ENCODE measurements around the gene DNAJB5. TPM values are rescaled to one million over a fixed set of nuclear protein-coding genes. Genes with fewer than 3 reads are reported as not detected.

DNAJB5 gene
- total RNA-seq, 1 experiment from 2014 or later: 13.0 TPM

DNA sequence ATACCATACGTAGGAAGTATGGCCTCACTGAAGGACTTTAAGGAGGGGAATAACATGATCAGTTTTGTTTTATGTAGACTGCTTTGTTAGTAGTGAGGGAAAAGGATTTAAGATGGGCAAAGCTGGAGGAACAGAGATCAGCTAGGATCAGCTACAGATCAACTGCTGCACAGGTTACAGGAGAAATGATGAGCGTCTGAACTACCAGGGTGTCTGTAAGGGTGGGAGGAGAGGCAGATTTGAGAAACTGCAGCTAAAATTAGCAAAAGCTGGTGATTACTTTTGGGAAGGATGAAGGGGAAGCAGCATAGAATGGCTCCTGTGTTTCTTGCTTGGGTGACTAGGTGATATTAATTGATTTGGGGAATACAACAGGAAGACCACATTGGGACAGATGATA is 43.6 kb downstream of the DNAJB5 start:
- BruUV-seq (replicated peaks): no TSS peak
- intact Hi-C loops (cut with micrococcal nuclease; ENCODE audit: unreplicated experiment): no loop called here
- no peak for TF ChIP-seq EZH2 (IDR thresholded peaks at IDR 0.05; ENCODE audit: borderline replicate concordance, low read depth, low read length, poor library complexity, severe bottlenecking)
- TF ChIP-seq, protein P1, sequence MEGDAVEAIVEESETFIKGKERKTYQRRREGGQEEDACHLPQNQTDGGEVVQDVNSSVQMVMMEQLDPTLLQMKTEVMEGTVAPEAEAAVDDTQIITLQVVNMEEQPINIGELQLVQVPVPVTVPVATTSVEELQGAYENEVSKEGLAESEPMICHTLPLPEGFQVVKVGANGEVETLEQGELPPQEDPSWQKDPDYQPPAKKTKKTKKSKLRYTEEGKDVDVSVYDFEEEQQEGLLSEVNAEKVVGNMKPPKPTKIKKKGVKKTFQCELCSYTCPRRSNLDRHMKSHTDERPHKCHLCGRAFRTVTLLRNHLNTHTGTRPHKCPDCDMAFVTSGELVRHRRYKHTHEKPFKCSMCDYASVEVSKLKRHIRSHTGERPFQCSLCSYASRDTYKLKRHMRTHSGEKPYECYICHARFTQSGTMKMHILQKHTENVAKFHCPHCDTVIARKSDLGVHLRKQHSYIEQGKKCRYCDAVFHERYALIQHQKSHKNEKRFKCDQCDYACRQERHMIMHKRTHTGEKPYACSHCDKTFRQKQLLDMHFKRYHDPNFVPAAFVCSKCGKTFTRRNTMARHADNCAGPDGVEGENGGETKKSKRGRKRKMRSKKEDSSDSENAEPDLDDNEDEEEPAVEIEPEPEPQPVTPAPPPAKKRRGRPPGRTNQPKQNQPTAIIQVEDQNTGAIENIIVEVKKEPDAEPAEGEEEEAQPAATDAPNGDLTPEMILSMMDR (conservative IDR thresholded peaks at IDR 0.05; ENCODE audit: low read depth, low read length): no peak
- Histone ChIP-seq H3K9me3 (ENCODE audit: low read depth, low read length, poor library complexity, severe bottlenecking) (no peaks in the 10 kb centered on the region), H3K4me3 (ENCODE audit: low read depth, low read length, poor library complexity, severe bottlenecking) (no peak overlapping the region), H3K27ac (ENCODE audit: low read depth, low read length, poor library complexity, severe bottlenecking) (no peak overlapping the region), H3K4me1 (ENCODE audit: insufficient read depth, low read length, poor library complexity, severe bottlenecking) (peaks cover 3% of the 10 kb centered on the region), H3K36me3 (ENCODE audit: insufficient read depth, low read length, poor library complexity, severe bottlenecking) (no peaks in the 10 kb centered on the region), H3K27me3 (replicated peaks; ENCODE audit: insufficient read depth, low read depth, low read length, poor library complexity) (no peaks in the 10 kb centered on the region)
- POLR2A ChIA-PET (ENCODE audit: low non-redundant PET): no interaction called here
- CTCF ChIA-PET: no interaction called here
- no peak for DNase-seq (ENCODE audit: low spot score)

DNA sequence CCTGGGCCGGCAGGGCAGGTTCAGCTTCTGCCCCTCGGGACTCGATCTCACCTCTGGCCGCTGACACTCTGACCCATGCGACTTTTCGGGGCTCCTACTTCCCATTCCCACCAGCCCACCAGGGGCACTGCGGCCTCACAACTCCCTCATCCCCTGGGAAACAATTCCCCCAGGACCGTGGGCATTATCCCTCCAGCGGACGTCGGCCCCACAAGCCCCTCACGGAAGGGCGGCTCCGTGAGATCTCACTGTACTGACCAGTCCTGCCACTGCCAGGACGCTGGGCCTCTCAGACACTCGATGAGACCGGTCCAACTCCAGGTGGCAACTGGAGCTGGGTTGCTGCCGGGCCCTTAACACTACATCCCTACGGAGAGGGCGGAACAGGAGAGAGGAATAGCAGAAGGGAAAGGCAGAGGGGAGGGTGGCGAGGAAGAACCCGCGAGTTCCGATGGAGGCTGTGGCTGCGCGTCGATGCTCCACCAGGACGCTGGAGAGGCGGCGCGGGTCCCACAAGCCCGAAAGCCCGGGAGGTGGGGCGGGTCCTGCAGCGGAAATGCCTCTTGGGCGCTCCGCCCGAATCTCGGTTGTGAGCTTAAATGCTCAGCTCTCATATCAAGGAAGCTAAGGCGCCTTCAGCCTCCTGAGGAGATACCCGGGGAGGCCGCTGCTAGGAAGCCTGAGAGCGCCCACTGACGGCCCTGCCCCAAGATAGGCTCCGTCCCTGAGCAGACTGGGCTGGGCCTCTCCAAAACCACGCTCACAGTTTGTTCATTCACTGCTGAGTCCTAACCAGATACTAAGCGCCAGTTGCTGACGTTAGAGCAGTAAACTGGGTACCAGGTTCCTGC is 46.5 kb downstream of the DNAJB5 start:
- no TSS peak for BruUV-seq (replicated peaks)
- peak; percentile 78 for DNase-seq (ENCODE audit: low spot score)
- CTCF ChIA-PET: interaction anchor here (0.7 kb wide), 1 partner anchor 660 kb away, joined by 3 read pairs; no protein-coding TSS in a partner anchor
- Histone ChIP-seq H3K27me3 (replicated peaks; ENCODE audit: insufficient read depth, low read depth, low read length, poor library complexity) (no peaks in the 10 kb centered on the region), H3K9me3 (ENCODE audit: low read depth, low read length, poor library complexity, severe bottlenecking) (no peaks in the 10 kb centered on the region), H3K4me1 (ENCODE audit: insufficient read depth, low read length, poor library complexity, severe bottlenecking) (peaks cover 3% of the 10 kb centered on the region), H3K36me3 (ENCODE audit: insufficient read depth, low read length, poor library complexity, severe bottlenecking) (no peaks in the 10 kb centered on the region), H3K4me3 (ENCODE audit: low read depth, low read length, poor library complexity, severe bottlenecking) (peak overlapping the region; percentile 13), H3K27ac (ENCODE audit: low read depth, low read length, poor library complexity, severe bottlenecking) (no peak overlapping the region)
- POLR2A ChIA-PET (ENCODE audit: low non-redundant PET): interaction anchor here (0.7 kb wide), 1 partner anchor 147 kb away, joined by 6 read pairs; no protein-coding TSS in a partner anchor
- TF ChIP-seq, protein P1 (conservative IDR thresholded peaks at IDR 0.05; ENCODE audit: low read depth, low read length): no peak; the same call in 1 of the 2 replicates
- TF ChIP-seq EZH2 (IDR thresholded peaks at IDR 0.05; ENCODE audit: borderline replicate concordance, low read depth, low read length, poor library complexity, severe bottlenecking): no peak
- intact Hi-C loops (cut with micrococcal nuclease; ENCODE audit: unreplicated experiment): no loop called here

GRCh38 chr9:35042081-35042604 is 52.6 kb downstream of the DNAJB5 start:
- no peaks in the 10 kb centered on the region for H3K9me3 ChIP-seq (ENCODE audit: low read depth, low read length, poor library complexity, severe bottlenecking)
- no peak for DNase-seq (ENCODE audit: low spot score)
- ChIA-PET CTCF (interaction anchor here (0.9 kb wide), 1 partner anchor 9 kb away, joined by 3 read pairs; no protein-coding TSS in a partner anchor), POLR2A (ENCODE audit: low non-redundant PET) (no interaction called here)
- intact Hi-C loops (cut with micrococcal nuclease; ENCODE audit: unreplicated experiment): no loop called here
- no peak overlapping the region for H3K27ac ChIP-seq (ENCODE audit: low read depth, low read length, poor library complexity, severe bottlenecking)
- no peaks in the 10 kb centered on the region for H3K27me3 ChIP-seq (replicated peaks; ENCODE audit: insufficient read depth, low read depth, low read length, poor library complexity)
- no peak overlapping the region for H3K4me3 ChIP-seq (ENCODE audit: low read depth, low read length, poor library complexity, severe bottlenecking)
- BruUV-seq (replicated peaks): no TSS peak
- no peaks in the 10 kb centered on the region for H3K36me3 ChIP-seq (ENCODE audit: insufficient read depth, low read length, poor library complexity, severe bottlenecking)
- H3K4me1 ChIP-seq (ENCODE audit: insufficient read depth, low read length, poor library complexity, severe bottlenecking): no peaks in the 10 kb centered on the region
- TF ChIP-seq EZH2 (IDR thresholded peaks at IDR 0.05; ENCODE audit: borderline replicate concordance, low read depth, low read length, poor library complexity, severe bottlenecking): no peak
- TF ChIP-seq, protein P1 (conservative IDR thresholded peaks at IDR 0.05; ENCODE audit: low read depth, low read length): no peak
